A549 treated with AZD2906 at 1 μM for 4 hours (cell line): ENCODE data around the gene RCSD1. TPM values are rescaled to one million over a fixed set of nuclear protein-coding genes. Genes with fewer than 3 reads are reported as not detected.

Experiments
- total RNA-seq: library from RNA; stranded (reverse); fragments of 200-300 nt; extraction: Qiagen RNA extraction; gene quantifications from 5 replicates; pipeline ENCODE4 v1.2.3, GENCODE V29; 2022

RCSD1 gene
- total RNA-seq, result 0.02 to 0.08 TPM (median 0.06 TPM) in 4 of 5 replicates, not detected in the other

DNA sequence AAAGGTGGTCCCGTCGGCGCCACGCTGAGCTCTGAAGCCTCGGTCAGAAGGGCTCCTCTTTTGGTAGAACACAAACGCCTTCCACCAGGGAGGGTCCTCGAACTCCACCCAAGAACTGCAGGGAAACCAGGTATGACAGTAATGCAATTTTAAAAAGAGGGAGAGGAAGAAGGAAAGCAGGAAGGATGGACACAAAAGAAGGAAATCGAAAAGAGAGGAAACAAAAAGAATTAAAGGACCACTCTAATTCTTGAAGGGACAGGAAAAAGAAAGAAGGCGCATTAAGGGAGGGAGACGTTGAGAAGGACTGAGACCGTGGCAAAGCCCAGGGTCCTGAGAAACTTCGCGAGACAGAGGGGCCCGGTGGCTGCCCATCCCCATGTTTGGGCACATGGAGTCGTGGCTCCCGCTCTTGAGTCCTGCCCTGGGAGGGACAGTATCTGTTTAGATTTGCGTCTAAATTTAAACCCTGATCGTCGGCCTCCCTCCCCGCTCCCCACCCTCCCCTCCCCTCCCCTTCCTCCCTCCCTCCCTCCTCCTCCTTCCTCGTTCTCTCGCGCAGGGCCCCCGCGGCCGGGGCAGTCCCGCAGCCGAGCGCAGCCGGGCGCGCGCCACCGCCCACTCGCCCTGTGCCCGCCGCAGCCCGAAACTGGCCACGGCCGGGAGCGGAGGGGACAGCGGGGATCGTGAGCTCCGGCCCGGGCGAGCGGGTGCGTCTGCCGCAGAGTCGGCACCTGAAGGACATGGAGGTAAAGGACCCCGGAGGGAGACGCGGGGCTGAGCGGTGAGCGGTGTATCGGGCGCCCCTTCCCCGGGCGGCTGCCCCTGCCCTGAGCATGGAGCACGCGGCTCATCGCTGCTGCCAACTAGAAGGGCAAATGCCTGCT is at the start of gene RCSD1:
TSS of gene RCSD1 (plus strand) at position 552 of the 887 bp plus-strand sequence. CDS start at position 744, 192 bp downstream.

GRCh38 chr1:167721617-167722151 is 91.7 kb downstream of the RCSD1 start, which contains the start of gene MPZL1:
MPZL1 (plus strand) TSS chr1:167721982; CDS start chr1:167722152, 170 bp downstream.

Other genes with a start within 250 kb of the RCSD1 start
- gene CD247, start 111.7 kb upstream of the RCSD1 start, total RNA-seq, result 0.36 to 0.86 TPM (median 0.64 TPM) in 5 replicates
- 71.6 to 89.6 TPM (median 82.6 TPM) in 5 replicates for gene CREG1, start 76.5 kb upstream of the RCSD1 start, total RNA-seq
- 101 to 114 TPM (median 107 TPM) in 5 replicates for gene MPZL1, start 91.8 kb downstream of the RCSD1 start, total RNA-seq